ENCODE results near the gene TRA2A. TPM values are rescaled to one million over a fixed set of nuclear protein-coding genes. Genes with fewer than 3 reads are reported as not detected.

Gene TRA2A
- 100 to 1,000 TPM; 246 to 275 TPM for total RNA-seq
- polyA plus RNA-seq (2013, experiment 1 of 2): 114 TPM
- 151 TPM for polyA plus RNA-seq (2013, experiment 2 of 2)
- 49.4 to 221 (median 84.1) reads per million in 172 experiments for total RNA-seq

GRCh38 chr7:23531794-23532489 is at the start of gene TRA2A:
TSS of gene TRA2A (minus strand) at chr7:23531981. CDS start at chr7:23531824, 157 bp downstream.
- H3K4me3 Mint-ChIP-seq: peak within 1 kb of the TSS; percentile 94
- H3K9me3 Mint-ChIP-seq: no peaks in the 10 kb centered on the region
- H3K36me3 Mint-ChIP-seq (ENCODE audit: low read depth): peaks cover 36% of the 10 kb centered on the region
- ATAC-seq (ENCODE audit: poor library complexity) (peak; percentile 91), DNase-seq (peak; percentile 92 to 99 (median 97))
- H3K4me1 Mint-ChIP-seq (ENCODE audit: low read depth): peaks cover 49% of the 10 kb centered on the region
- H3K36me3 ChIP-seq (ENCODE audit: insufficient read depth, low read length): no peaks in the 10 kb centered on the region
- H3K27me3 Mint-ChIP-seq: no peaks in the 10 kb centered on the region
- peak within 1 kb of the TSS; percentile 97 for H3K27ac Mint-ChIP-seq
- peak within 1 kb of the TSS; percentile 95 to 98 for H3K27ac ChIP-seq (ENCODE audit: low read depth in 1 of 2, low read length in 2 of 2)
- H3K4me3 ChIP-seq (ENCODE audit: low read length): peak within 1 kb of the TSS; percentile 97
- intact Hi-C loops (cut with DNase I, micrococcal nuclease): loop anchor here (2.0 to 10.0 kb wide), 9 partner anchors 15 to 1595 kb away; partner anchors contain the start of genes MALSU1 (in 2 of the 2), CCDC126 (in 1 of the 2), CYCS (in 1 of the 2) and KLHL7 (in 1 of the 2)
- TF ChIP-seq CTCF (IDR thresholded peaks at IDR 0.05): no peak
- H3K9me3 ChIP-seq (ENCODE audit: control insufficient read depth in 1 of 2, insufficient read depth in 1 of 2, low read length in 2 of 2): no peaks in the 10 kb centered on the region
- H3K27me3 ChIP-seq (ENCODE audit: control insufficient read depth in 1 of 2, insufficient read depth in 2 of 2, low read length in 2 of 2): no peaks in the 10 kb centered on the region
- H3K4me1 ChIP-seq (ENCODE audit: insufficient read depth, low read length): peaks cover 29% of the 10 kb centered on the region
- ChIA-PET CTCF (interaction anchor here (1.2 to 1.8 kb wide), 2 partner anchors 7 to 11 kb away, joined by 4 to 5 read pairs; no protein-coding TSS in a partner anchor), POLR2A (interaction anchor here (1.3 to 1.8 kb wide), 3 partner anchors 8 to 59 kb away, joined by 4 to 48 read pairs (median 7); no protein-coding TSS in a partner anchor)

GRCh38 chr7:23570592-23571200 is 38.9 kb upstream of the TRA2A start:
- no peak overlapping the region for H3K4me3 ChIP-seq (ENCODE audit: low read length)

More at GRCh38 chr7:23570592-23571200, 38.9 kb upstream of the TRA2A start:
- H3K27me3 ChIP-seq (ENCODE audit: control insufficient read depth in 1 of 2, insufficient read depth in 2 of 2, low read length in 2 of 2): peaks cover 0 to 2% of the 10 kb centered on the region in 2 experiments
- DNase-seq (peak; percentile 48 to 83 (median 59)), ATAC-seq (ENCODE audit: poor library complexity) (peak; percentile 81)
- no peaks in the 10 kb centered on the region for H3K9me3 Mint-ChIP-seq
- no peaks in the 10 kb centered on the region for H3K4me1 Mint-ChIP-seq (ENCODE audit: low read depth)
- H3K36me3 ChIP-seq (ENCODE audit: insufficient read depth, low read length): no peaks in the 10 kb centered on the region
- peaks cover 16% of the 10 kb centered on the region for H3K27me3 Mint-ChIP-seq
- no peak overlapping the region for H3K27ac ChIP-seq (ENCODE audit: low read depth in 1 of 2, low read length in 2 of 2)
- H3K4me3 Mint-ChIP-seq: no peak overlapping the region
- ChIA-PET POLR2A (interaction anchor here (1.5 kb wide), 1 partner anchor 141 kb away, joined by 3 read pairs; no protein-coding TSS in a partner anchor), CTCF (interaction anchor here (0.7 to 1.6 kb wide), 3 partner anchors 24 to 143 kb away, joined by 3 to 7 read pairs (median 3); no protein-coding TSS in a partner anchor)
- peak; percentile 79 for TF ChIP-seq CTCF (IDR thresholded peaks at IDR 0.05)
- intact Hi-C loops (cut with DNase I, micrococcal nuclease): loop anchor here (1.0 to 10.0 kb wide), 6 partner anchors 142 to 1528 kb away; no protein-coding TSS in a partner anchor
- no peaks in the 10 kb centered on the region for H3K36me3 Mint-ChIP-seq (ENCODE audit: low read depth)
- H3K9me3 ChIP-seq (ENCODE audit: control insufficient read depth in 1 of 2, insufficient read depth in 1 of 2, low read length in 2 of 2): no peaks in the 10 kb centered on the region
- H3K27ac Mint-ChIP-seq: no peak overlapping the region
- peaks cover 4% of the 10 kb centered on the region for H3K4me1 ChIP-seq (ENCODE audit: insufficient read depth, low read length)
